GM18511 (cell line): Measurements from ENCODE around the gene RPTOR.
"Not testable (repeated sequence)": the region's sequence is repeated elsewhere in the genome, so short reads cannot be mapped to it uniquely, and the experiment has no call there.

Source experiments
- ATAC-seq: cut with Tn5 transposase; IDR thresholded peaks from one replicate; pipeline ENCODE4 v1.9.1; 2021; ENCODE audit warnings: mild to moderate bottlenecking, moderate library complexity; ENCODE audit not compliant: unreplicated experiment

RPTOR gene

GRCh38 chr17:80803451-80804428, 259.1 kb downstream of the RPTOR start:
- ATAC-seq = no peak

GRCh38 chr17:80804466-80804865, 259.8 kb downstream of the RPTOR start:
- no peak for ATAC-seq

GRCh38 chr17:80805032-80805751, 260.6 kb downstream of the RPTOR start:
- no peak for ATAC-seq

- no peak for ATAC-seq
Measured at GRCh38 chr17:80807014-80807413, 262.4 kb downstream of the RPTOR start.

- no peak for ATAC-seq
Measured at GRCh38 chr17:80807882-80808281, 263.2 kb downstream of the RPTOR start.

- ATAC-seq = no peak
Measured at GRCh38 chr17:80811181-80812105, 266.8 kb downstream of the RPTOR start.

- no peak for ATAC-seq
Measured at GRCh38 chr17:80812362-80813088, 267.9 kb downstream of the RPTOR start.

- ATAC-seq = no peak
Measured at GRCh38 chr17:80813318-80813717, 268.7 kb downstream of the RPTOR start.

GRCh38 chr17:80814491-80814890, 269.9 kb downstream of the RPTOR start:
- ATAC-seq = no peak

- no peak for ATAC-seq
Measured at GRCh38 chr17:80815151-80815681, 270.6 kb downstream of the RPTOR start.

- not testable (repeated sequence) for ATAC-seq
Measured at GRCh38 chr17:80815718-80816117, 271.1 kb downstream of the RPTOR start.

- ATAC-seq = no peak
Measured at GRCh38 chr17:80816241-80817103, 271.8 kb downstream of the RPTOR start.

GRCh38 chr17:80817321-80817845, 272.7 kb downstream of the RPTOR start:
- ATAC-seq = no peak

GRCh38 chr17:80817861-80818260, 273.2 kb downstream of the RPTOR start:
- ATAC-seq = no peak

- ATAC-seq = no peak
Measured at GRCh38 chr17:80818871-80819270, 274.2 kb downstream of the RPTOR start.

GRCh38 chr17:80819422-80820164, 275.0 kb downstream of the RPTOR start:
- no peak for ATAC-seq

- no peak for ATAC-seq
Measured at GRCh38 chr17:80820331-80820730, 275.7 kb downstream of the RPTOR start.

GRCh38 chr17:80821546-80821945, 276.9 kb downstream of the RPTOR start:
- no peak for ATAC-seq
